ENCODE measurements around the gene RBP4. TPM values are rescaled to one million over a fixed set of nuclear protein-coding genes. Genes with fewer than 3 reads are reported as not detected.
A peak's percentile ranks its signal among the peaks of the same experiment; 100 is the strongest.

Gene RBP4
- 10 to 100 TPM in 1 of 2 donors, 1 to 10 TPM in 1; 8.3 to 10.1 TPM for total RNA-seq
- long read RNA-seq, transcript RBP4-201 (6 exons, 1,068 nt): major isoform, 9 of 10 reads
- long read RNA-seq, partial matches to known transcripts: 1 of 10 reads
- long read RNA-seq, other reads (novel, unspliced or antisense): 0 of 10 reads

GRCh38 chr10:93601146-93601773 is at the start of gene RBP4:
TSS of gene RBP4 (minus strand) at chr10:93601235. CDS start at chr10:93601028, 207 bp downstream.
- ATAC-seq: peak; percentile 59
- intact Hi-C loops (cut with DNase I, micrococcal nuclease): no loop called here
- peak in 1 of 2 donors; percentile 19 for DNase-seq

DNA sequence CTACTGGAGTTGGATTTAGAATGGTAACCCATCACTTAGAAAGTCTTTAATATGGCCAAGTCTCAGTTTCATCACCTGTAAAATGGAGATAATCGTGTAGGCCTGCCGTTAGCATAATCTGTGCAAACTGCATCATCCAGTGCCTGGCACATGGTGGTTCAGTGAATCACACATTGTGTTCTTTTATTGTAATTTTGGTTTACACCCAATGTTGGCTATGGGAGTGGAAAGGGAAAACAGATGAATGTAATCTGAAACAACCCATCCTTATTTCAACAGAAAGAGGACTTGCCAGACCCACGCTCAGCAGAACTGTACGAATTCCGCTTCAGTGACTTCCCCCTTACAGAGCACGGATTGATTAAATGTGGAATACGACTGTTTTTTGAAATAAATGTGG is 38.8 kb upstream of the RBP4 start:
- intact Hi-C loops (cut with DNase I, micrococcal nuclease): no loop called here
- ATAC-seq (no peak), DNase-seq (no peak)

DNA sequence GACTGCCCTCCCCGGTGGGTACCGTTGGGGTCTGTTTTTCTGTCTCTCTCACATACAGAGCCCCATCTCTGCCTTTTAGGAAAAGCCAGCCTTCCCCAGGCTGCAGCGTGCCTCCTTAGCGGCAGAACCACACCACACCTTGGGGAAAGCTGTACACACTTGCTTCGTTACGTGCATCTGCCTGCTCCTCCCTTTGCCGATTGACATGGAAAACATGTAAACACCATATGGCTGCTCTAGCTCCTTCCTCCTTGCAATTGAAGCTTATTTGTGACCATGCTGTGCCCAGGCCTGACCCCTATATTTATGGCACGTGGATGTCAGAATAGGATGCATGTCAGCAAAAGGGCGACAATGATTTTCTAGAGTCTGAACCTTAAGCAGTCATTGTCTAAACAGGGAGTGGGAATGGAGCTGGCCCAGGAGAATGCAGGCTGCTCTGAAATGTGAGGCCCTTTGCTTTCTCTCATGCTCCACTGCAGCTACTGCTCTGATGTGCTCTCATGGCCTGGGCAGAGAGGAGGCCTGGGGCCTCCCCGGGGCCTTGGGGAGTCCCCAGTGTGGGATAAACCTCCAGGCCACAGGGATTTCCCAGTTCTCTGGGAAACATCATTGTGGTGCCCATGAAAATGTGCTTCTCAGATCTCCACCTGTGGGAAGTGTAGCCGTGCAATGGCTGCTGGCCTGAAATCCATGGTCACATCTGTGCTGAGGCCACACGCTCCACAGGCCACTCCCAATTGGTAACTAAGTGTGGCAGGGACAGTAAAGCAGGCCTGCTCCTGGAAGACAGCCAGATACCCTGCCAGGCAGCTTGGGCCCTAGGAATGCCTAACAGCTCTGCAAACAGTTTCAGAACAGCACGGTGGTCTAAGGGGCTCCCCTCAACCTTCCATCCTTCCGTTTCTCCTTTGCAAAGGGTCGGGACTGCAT is 29.9 kb upstream of the RBP4 start:
- ATAC-seq: peak; percentile 68
- intact Hi-C loops (cut with DNase I, micrococcal nuclease): no loop called here
- DNase-seq: peak in 1 of 2 donors; percentile 18

DNA sequence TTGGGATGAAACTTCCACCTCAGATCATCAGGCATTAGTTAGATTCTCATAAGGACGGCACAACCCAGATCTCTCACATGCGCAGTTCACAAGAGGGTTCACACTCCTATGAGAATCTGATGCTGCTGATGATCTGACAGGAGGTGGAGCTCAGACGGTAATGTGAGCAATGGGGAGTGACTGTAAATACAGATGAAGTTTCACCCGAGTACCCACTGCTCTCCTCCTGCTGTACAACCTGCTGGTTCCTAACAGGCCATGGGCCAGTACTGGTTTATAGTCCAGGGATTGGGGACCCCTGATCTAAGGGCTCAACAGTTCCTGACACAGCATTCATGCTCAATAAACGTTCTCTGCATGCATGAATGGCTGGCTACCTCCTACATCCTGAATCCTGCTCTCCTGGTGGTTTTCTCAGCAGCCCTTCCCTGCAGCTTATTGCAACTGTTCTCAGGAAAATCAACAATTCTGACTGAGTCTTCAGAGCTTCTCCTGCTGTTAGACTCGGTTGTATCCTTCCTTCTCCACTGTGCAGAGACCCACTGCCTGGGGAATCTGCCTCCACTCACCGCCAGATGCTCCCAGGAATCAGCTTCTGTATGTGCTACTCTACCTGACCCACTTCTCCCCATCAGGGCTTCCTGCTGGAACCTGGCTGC is 28.7 kb upstream of the RBP4 start:
- ATAC-seq (no peak), DNase-seq (no peak)
- intact Hi-C loops (cut with DNase I, micrococcal nuclease): no loop called here

DNA sequence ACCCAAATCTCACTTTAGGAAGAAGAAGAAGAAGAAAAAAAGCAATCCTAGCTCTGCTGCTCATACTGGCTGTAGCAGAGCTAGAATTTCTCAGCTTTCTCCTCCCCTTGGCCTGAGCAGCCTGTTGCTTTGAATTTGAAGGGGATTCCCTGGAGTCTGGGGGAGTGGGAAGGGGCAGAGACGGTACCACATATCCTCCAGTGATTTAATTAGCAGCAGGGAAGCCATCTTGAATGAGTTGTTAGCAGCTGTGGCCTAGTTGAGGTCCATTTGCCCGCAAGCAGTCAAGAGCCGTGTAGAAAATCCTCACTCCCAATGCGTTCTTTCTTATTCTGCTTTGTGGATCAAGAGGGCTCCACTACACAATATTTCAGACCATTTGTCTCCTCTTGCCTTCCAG is 27.8 kb upstream of the RBP4 start:
- DNase-seq (no peak), ATAC-seq (no peak)
- intact Hi-C loops (cut with DNase I, micrococcal nuclease): no loop called here

GRCh38 chr10:93622942-93623341 is 21.9 kb upstream of the RBP4 start:
- intact Hi-C loops (cut with DNase I, micrococcal nuclease): no loop called here
- no peak for DNase-seq
- no peak for ATAC-seq

- DNase-seq: no peak
- intact Hi-C loops (cut with DNase I, micrococcal nuclease): no loop called here
- ATAC-seq: no peak
Measured at GRCh38 chr10:93620925-93621324, 19.9 kb upstream of the RBP4 start.

GRCh38 chr10:93615576-93616235 is 14.7 kb upstream of the RBP4 start:
- ATAC-seq: no peak
- intact Hi-C loops (cut with DNase I, micrococcal nuclease): no loop called here

GRCh38 chr10:93614101-93614825 is 13.2 kb upstream of the RBP4 start:
- DNase-seq: no peak
- intact Hi-C loops (cut with DNase I, micrococcal nuclease): no loop called here

More at GRCh38 chr10:93615576-93616235, 14.7 kb upstream of the RBP4 start:
- no peak for DNase-seq

GRCh38 chr10:93613126-93613525 is 12.1 kb upstream of the RBP4 start:
- intact Hi-C loops (cut with DNase I, micrococcal nuclease): no loop called here
- no peak for DNase-seq
- no peak for ATAC-seq

More at GRCh38 chr10:93614101-93614825, 13.2 kb upstream of the RBP4 start:
- ATAC-seq: no peak

DNA sequence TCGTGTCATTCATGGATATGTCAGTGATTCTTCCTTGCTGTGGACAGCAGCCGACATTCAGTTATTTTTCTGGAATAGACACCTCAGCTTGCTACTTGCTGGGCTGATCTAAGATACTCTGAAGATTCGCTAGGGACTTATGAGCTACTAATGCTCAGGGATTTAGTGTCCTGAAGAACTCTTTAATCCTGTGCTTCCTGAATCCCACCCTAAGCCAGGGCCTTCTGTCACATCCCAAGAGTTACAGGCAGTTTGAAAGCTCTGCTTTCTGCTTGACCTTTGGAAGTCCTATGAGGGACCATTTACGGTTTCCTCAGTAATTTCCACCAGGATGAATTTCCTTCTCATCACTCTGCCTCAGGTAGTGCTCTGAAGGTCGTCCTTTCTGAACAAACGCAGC is 11.3 kb upstream of the RBP4 start, which contains the start of gene PDE6C:
TSS of gene PDE6C (plus strand) at position 227 of the 400 bp plus-strand sequence. CDS start 189 bp downstream, outside the sequence.
- ATAC-seq (no peak), DNase-seq (no peak)
- intact Hi-C loops (cut with DNase I, micrococcal nuclease): no loop called here

DNA sequence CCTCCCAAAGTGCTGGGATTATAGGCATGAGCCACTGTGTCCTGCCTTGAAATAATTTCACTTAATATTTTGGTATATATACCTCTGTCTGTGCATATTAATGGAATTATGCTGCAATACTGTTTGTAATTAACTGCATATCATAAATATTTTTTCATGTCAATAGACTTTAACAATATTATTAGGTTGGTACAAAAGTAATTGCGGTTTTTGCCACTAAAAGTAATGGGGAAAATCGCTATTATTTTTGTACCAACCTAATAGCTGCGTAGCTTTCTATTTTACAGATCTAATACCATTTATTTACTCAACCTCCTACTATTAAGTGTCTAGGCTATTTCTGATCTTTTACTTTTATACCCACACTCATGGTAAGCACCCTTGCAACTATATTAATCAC is 7.4 kb upstream of the RBP4 start:
- intact Hi-C loops (cut with DNase I, micrococcal nuclease): no loop called here
- no peak for ATAC-seq
- no peak for DNase-seq

DNA sequence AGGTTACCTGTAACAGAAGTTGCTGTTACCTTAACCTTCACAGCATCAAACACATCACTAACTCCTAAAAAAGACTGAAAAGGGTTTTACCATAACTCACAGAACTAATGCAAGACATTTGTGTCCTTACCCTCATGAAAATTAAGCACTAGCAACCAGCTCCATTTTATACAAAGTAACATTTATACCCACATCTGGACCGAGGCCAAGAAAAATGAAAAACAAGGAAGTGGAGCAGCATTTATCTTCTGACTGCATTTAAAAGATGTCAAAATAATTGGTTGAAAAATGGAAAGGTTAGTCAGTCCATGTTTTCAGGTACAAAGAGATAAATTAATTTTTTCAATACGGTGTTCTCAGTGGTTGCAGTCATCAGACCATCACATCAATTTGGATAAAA is 3.1 kb upstream of the RBP4 start:
- ATAC-seq (no peak), DNase-seq (no peak)
- intact Hi-C loops (cut with DNase I, micrococcal nuclease): no loop called here

DNA sequence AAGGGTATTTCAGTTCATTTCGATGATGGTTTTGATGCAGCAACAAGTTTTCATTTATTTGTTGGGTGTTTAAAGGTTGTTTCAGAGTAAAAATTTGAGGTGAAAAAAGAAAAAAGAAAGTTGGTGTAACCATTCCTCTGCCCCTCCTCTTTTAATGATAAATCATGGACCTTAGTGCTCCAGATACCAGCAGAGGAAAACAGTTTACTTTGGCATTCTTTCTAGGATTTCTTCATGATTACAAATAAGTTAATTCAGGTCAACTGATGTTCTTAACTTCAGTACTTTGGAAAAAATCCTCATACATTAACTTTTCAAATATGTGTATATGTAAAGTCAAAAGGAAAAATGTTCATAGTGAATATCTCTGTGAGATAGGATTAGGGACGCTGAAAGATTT is 2.0 kb upstream of the RBP4 start:
- no peak for ATAC-seq

GRCh38 chr10:93601774-93602162 is 733 bp upstream of the RBP4 start:
- no peak for ATAC-seq
- no peak for DNase-seq

More for the DNA sequence above, 2.0 kb upstream of the RBP4 start:
- intact Hi-C loops (cut with DNase I, micrococcal nuclease): no loop called here
- no peak for DNase-seq

GRCh38 chr10:93600446-93601145 is 439 bp downstream of the RBP4 start:
- ATAC-seq (peak; percentile 89), DNase-seq (peak in 1 of 2 donors; percentile 47)
- intact Hi-C loops (cut with DNase I, micrococcal nuclease): no loop called here

More at GRCh38 chr10:93601774-93602162, 733 bp upstream of the RBP4 start:
- intact Hi-C loops (cut with DNase I, micrococcal nuclease): no loop called here

DNA sequence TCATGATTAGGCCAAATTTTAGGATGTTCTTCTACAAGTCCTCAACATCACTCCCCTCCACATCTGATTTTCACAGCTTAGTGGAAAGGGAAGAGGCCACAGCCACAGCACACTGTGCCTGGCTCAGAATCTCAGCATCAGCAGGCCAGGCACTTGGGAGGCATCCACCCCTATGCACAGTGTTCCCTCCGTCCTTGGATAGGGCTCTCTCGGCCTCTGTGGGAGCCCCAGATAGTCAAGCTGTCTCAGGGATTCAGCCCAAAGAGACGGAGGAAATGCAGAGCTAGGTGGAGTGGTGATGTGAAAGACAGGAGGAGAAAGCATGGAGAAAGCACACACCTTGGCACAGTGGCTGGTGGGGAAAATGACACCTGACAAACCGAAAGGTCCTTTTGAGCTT is 1.3 kb downstream of the RBP4 start:
- DNase-seq (no peak), ATAC-seq (no peak)
- intact Hi-C loops (cut with DNase I, micrococcal nuclease): no loop called here
